Activated naive CD8-positive, alpha-beta T cell treated with anti-CD3 and anti-CD28 coated beads, Interleukin-2, amount 50 U/mL, for 24 hours (primary cell): ENCODE data around the gene TBC1D17.
A peak's percentile ranks its signal among the peaks of the same experiment; 100 is the strongest.

Experiments used
- ATAC-seq: fragments of 150-1000 bp; cut with Tn5 transposase; one replicate; pipeline ENCODE4 v1.10.0; 2021
- DNase-seq: peaks from one replicate; pipeline ENCODE4 v3.0.0; 2021
- H3K27ac Mint-ChIP-seq: one replicate; pipeline ENCODE4 v1.8.0; 2021; ENCODE audit warnings: mild to moderate bottlenecking, mixed read lengths
- H3K27me3 Mint-ChIP-seq: one replicate; pipeline ENCODE4 v1.8.0; 2021; ENCODE audit warnings: mixed read lengths
- H3K36me3 Mint-ChIP-seq: one replicate; pipeline ENCODE4 v1.8.0; 2021; ENCODE audit warnings: low read depth, mixed read lengths
- H3K4me1 Mint-ChIP-seq: one replicate; pipeline ENCODE4 v1.8.0; 2021; ENCODE audit warnings: mixed read lengths
- H3K4me3 Mint-ChIP-seq: one replicate; pipeline ENCODE4 v1.8.0; 2021; ENCODE audit warnings: mild to moderate bottlenecking, moderate library complexity, mixed read lengths
- H3K9me3 Mint-ChIP-seq: one replicate; pipeline ENCODE4 v1.8.0; 2021; ENCODE audit warnings: mixed read lengths

The TBC1D17 gene

DNA sequence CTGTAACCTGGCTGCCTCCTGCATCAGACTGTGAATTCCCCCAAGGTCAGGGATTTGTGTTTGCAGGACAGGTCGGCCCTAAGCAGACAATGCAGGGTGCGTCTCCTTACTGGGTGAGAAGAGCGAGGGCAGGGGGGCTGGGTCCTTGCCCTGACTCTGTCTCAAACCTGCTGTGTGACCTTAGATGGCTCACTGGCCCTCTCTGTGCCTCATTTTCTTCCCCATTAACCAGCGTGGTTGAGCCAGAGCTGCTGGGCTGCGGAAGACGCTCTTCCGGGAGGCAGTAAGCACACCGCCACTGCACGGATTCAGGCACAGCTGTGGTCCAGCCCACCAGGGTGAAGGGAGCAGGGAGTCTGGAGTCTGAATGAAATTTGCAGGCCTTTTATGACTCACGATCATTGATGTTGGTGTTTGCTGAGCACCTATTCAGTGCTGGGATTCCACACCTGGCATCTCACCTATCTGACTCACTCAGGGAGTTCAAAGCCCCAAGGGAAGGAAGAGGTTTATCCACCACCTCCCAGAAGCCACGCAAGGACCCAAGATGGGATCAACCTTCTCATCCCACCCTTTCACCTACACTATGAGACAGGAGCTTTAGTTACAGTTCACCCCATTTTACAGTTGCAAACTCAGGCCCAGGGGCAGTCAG, 2.9 kb upstream of the TBC1D17 start:
- Mint-ChIP-seq H3K4me1 (peaks cover 39% of the 10 kb centered on the region), H3K9me3 (no peaks in the 10 kb centered on the region), H3K36me3 (peaks cover 9% of the 10 kb centered on the region), H3K27ac (peak overlapping the region; percentile 65), H3K4me3 (no peak overlapping the region), H3K27me3 (no peaks in the 10 kb centered on the region)
- ATAC-seq (no peak), DNase-seq (no peak)

DNA sequence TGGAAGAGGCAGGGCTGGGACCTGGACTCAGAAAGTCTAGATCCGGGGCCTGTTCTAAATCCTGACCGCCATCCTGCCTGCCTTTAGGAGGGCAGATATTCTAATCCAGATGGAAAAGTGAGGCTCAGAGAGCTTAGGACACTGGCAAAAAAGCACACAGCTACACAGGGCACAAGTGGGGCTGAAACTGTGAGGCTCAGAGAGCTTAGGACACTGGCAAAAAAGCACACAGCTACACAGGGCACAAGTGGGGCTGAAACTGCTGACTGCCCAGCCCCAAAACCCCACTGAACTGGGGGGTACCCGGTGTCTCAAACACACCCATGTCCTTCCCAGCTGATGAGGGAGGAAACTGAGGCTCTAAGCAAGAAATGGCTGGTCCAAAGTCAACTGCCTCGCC, 2.3 kb upstream of the TBC1D17 start:
- ATAC-seq, result no peak

GRCh38 chr19:49875857-49876421, 1.6 kb upstream of the TBC1D17 start:
- Mint-ChIP-seq H3K27ac (no peak overlapping the region), H3K27me3 (no peaks in the 10 kb centered on the region), H3K4me3 (no peak overlapping the region), H3K9me3 (no peaks in the 10 kb centered on the region), H3K4me1 (peaks cover 30% of the 10 kb centered on the region), H3K36me3 (peaks cover 14% of the 10 kb centered on the region)
- DNase-seq, result peak; percentile 70
- no peak for ATAC-seq

More for the DNA sequence above, 2.3 kb upstream of the TBC1D17 start:
- Mint-ChIP-seq H3K27me3 (no peaks in the 10 kb centered on the region), H3K4me3 (no peak overlapping the region), H3K36me3 (peaks cover 11% of the 10 kb centered on the region), H3K27ac (peak overlapping the region; percentile 65), H3K9me3 (no peaks in the 10 kb centered on the region), H3K4me1 (peaks cover 37% of the 10 kb centered on the region)
- no peak for DNase-seq

- peak; percentile 50 for ATAC-seq
Observed at GRCh38 chr19:49876422-49877019, 981 bp upstream of the TBC1D17 start.

GRCh38 chr19:49877879-49878743, 609 bp downstream of the TBC1D17 start:
- Mint-ChIP-seq H3K4me1 (peaks cover 30% of the 10 kb centered on the region), H3K36me3 (peaks cover 15% of the 10 kb centered on the region), H3K27me3 (no peaks in the 10 kb centered on the region), H3K9me3 (no peaks in the 10 kb centered on the region), H3K27ac (no peak overlapping the region), H3K4me3 (no peak overlapping the region)
- ATAC-seq (peak; percentile 81), DNase-seq (peak; percentile 99)

More at GRCh38 chr19:49876422-49877019, 981 bp upstream of the TBC1D17 start:
- no peaks in the 10 kb centered on the region for H3K27me3 Mint-ChIP-seq
- no peak overlapping the region for H3K27ac Mint-ChIP-seq
- no peak overlapping the region for H3K4me3 Mint-ChIP-seq
- peaks cover 14% of the 10 kb centered on the region for H3K36me3 Mint-ChIP-seq
- peaks cover 30% of the 10 kb centered on the region for H3K4me1 Mint-ChIP-seq
- H3K9me3 Mint-ChIP-seq, result no peaks in the 10 kb centered on the region
- DNase-seq, result peak; percentile 97

GRCh38 chr19:49878744-49879070, 1.2 kb downstream of the TBC1D17 start:
- no peak for DNase-seq
- ATAC-seq, result no peak
- H3K36me3 Mint-ChIP-seq, result peaks cover 20% of the 10 kb centered on the region
- H3K27me3 Mint-ChIP-seq, result no peaks in the 10 kb centered on the region
- no peaks in the 10 kb centered on the region for H3K9me3 Mint-ChIP-seq
- no peak overlapping the region for H3K4me3 Mint-ChIP-seq
- no peak overlapping the region for H3K27ac Mint-ChIP-seq
- peaks cover 30% of the 10 kb centered on the region for H3K4me1 Mint-ChIP-seq

GRCh38 chr19:49879243-49879963, 1.9 kb downstream of the TBC1D17 start:
- H3K27me3 Mint-ChIP-seq, result no peaks in the 10 kb centered on the region
- no peaks in the 10 kb centered on the region for H3K9me3 Mint-ChIP-seq
- peak overlapping the region; percentile 31 for H3K27ac Mint-ChIP-seq
- H3K4me1 Mint-ChIP-seq, result peaks cover 27% of the 10 kb centered on the region
- no peak for DNase-seq
- no peak for ATAC-seq
- peaks cover 20% of the 10 kb centered on the region for H3K36me3 Mint-ChIP-seq
- no peak overlapping the region for H3K4me3 Mint-ChIP-seq

- Mint-ChIP-seq H3K4me3 (no peak overlapping the region), H3K27ac (no peak overlapping the region), H3K27me3 (no peaks in the 10 kb centered on the region), H3K36me3 (peaks cover 25% of the 10 kb centered on the region), H3K9me3 (no peaks in the 10 kb centered on the region), H3K4me1 (peaks cover 22% of the 10 kb centered on the region)
- no peak for ATAC-seq
- DNase-seq, result no peak
Observed at GRCh38 chr19:49880162-49880869, 2.8 kb downstream of the TBC1D17 start.

GRCh38 chr19:49881186-49881585, 3.7 kb downstream of the TBC1D17 start:
- no peaks in the 10 kb centered on the region for H3K9me3 Mint-ChIP-seq
- H3K36me3 Mint-ChIP-seq, result peaks cover 26% of the 10 kb centered on the region
- DNase-seq, result no peak
- no peak for ATAC-seq
- H3K4me3 Mint-ChIP-seq, result no peak overlapping the region
- no peak overlapping the region for H3K27ac Mint-ChIP-seq
- H3K4me1 Mint-ChIP-seq, result peaks cover 15% of the 10 kb centered on the region
- no peaks in the 10 kb centered on the region for H3K27me3 Mint-ChIP-seq

- no peak overlapping the region for H3K27ac Mint-ChIP-seq
- no peak overlapping the region for H3K4me3 Mint-ChIP-seq
- peaks cover 30% of the 10 kb centered on the region for H3K36me3 Mint-ChIP-seq
- ATAC-seq (no peak), DNase-seq (no peak)
- no peaks in the 10 kb centered on the region for H3K27me3 Mint-ChIP-seq
- no peaks in the 10 kb centered on the region for H3K9me3 Mint-ChIP-seq
- peaks cover 15% of the 10 kb centered on the region for H3K4me1 Mint-ChIP-seq
Observed at GRCh38 chr19:49881672-49882394, 4.3 kb downstream of the TBC1D17 start.

DNA sequence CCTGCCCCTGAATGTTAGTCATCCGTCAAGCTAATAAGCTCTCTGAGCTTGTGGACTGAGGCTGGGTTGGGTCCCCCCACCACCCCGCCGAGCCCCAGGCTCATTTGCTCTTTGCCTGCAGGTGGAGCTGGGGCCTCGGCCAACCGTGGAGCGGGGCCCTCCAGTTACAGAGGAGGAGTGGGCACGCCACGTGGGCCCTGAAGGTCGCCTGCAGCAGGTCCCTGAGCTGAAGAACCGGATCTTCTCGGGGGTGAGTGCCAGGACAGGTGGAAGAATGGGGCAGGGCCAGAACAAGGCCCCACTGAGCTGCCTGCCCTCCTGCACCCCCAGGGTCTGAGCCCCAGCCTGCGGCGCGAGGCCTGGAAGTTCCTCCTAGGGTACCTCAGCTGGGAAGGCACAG, 5.1 kb downstream of the TBC1D17 start:
- no peak for DNase-seq
- no peak for ATAC-seq
- no peaks in the 10 kb centered on the region for H3K9me3 Mint-ChIP-seq
- peaks cover 15% of the 10 kb centered on the region for H3K4me1 Mint-ChIP-seq
- H3K27ac Mint-ChIP-seq, result no peak overlapping the region
- H3K4me3 Mint-ChIP-seq, result no peak overlapping the region
- peaks cover 30% of the 10 kb centered on the region for H3K36me3 Mint-ChIP-seq
- H3K27me3 Mint-ChIP-seq, result no peaks in the 10 kb centered on the region

GRCh38 chr19:49883094-49883493, 5.6 kb downstream of the TBC1D17 start:
- no peak overlapping the region for H3K27ac Mint-ChIP-seq
- DNase-seq, result no peak
- H3K27me3 Mint-ChIP-seq, result no peaks in the 10 kb centered on the region
- H3K4me3 Mint-ChIP-seq, result no peak overlapping the region
- no peaks in the 10 kb centered on the region for H3K9me3 Mint-ChIP-seq
- peaks cover 28% of the 10 kb centered on the region for H3K36me3 Mint-ChIP-seq
- H3K4me1 Mint-ChIP-seq, result peaks cover 13% of the 10 kb centered on the region
- no peak for ATAC-seq

DNA sequence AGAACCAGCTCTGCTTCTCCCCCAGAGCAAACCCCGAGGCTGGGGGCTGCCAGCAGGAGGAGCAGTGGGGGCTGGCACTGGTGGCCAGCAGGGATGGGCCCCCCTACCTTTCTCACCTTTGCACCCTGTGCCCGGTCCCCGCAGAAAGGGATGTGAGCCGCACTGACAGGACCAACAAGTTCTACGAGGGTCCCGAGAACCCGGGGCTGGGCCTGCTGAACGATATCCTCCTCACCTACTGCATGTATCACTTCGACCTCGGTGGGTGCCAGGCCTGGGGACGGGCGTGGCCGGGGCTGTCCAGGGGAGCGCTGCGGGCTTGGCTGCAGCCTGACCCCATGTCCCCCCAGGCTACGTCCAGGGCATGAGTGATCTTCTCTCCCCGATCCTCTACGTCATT, 6.6 kb downstream of the TBC1D17 start:
- no peak for ATAC-seq
- Mint-ChIP-seq H3K27me3 (no peaks in the 10 kb centered on the region), H3K4me3 (no peak overlapping the region), H3K36me3 (peaks cover 24% of the 10 kb centered on the region), H3K9me3 (no peaks in the 10 kb centered on the region), H3K4me1 (peaks cover 4% of the 10 kb centered on the region), H3K27ac (no peak overlapping the region)
- no peak for DNase-seq
